Ovary (tissue), 3 donors: ENCODE results near the gene GSG1.

ENCODE experiments used
- EP300 ChIP-seq: sonication (generic); formaldehyde crosslinking; IDR thresholded peaks from one replicate; pipeline ENCODE4 v1.6.1; 2017; ENCODE audit warnings: antibody characterized with exemption
- TF ChIP-seq, protein P1 (sequence below), 3 donors: fragments of 450-650 bp in 2 of 3; fragments of 200-600 bp in 1 of 3; IDR thresholded peaks; one replicate each; pipeline versions ENCODE4 v1.5.1 to v1.8.0; 2016 to 2022; ENCODE audit warnings: antibody characterized with exemption in 3 of 3, mild to moderate bottlenecking in 1 of 3
- donor health status: DM: no; HTN: no; CAD: no.

DNA sequence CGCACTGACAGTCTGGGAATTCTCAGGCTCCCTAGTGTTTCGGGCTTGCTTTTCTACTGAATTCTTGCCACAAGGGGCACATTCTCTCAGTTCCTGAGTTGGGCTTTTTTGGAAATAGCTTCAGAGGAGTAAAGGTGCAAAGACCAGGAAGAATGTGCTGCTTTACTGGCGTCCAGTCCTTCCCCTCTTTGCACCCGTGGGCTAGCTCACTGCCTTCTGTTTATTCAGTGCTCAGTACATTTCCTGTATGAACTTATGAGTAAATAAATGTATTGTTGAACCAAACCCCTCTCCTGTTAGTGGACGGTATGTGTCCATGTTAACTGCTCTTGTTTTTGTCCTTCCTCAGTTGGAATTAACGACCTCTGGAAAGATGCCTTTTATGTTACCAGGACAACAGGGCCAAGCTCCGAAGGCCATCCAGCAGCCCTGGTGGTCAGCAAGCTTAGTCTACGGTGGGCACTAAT, 24.0 kb downstream of the GSG1 start:
- TF ChIP-seq, protein P1, sequence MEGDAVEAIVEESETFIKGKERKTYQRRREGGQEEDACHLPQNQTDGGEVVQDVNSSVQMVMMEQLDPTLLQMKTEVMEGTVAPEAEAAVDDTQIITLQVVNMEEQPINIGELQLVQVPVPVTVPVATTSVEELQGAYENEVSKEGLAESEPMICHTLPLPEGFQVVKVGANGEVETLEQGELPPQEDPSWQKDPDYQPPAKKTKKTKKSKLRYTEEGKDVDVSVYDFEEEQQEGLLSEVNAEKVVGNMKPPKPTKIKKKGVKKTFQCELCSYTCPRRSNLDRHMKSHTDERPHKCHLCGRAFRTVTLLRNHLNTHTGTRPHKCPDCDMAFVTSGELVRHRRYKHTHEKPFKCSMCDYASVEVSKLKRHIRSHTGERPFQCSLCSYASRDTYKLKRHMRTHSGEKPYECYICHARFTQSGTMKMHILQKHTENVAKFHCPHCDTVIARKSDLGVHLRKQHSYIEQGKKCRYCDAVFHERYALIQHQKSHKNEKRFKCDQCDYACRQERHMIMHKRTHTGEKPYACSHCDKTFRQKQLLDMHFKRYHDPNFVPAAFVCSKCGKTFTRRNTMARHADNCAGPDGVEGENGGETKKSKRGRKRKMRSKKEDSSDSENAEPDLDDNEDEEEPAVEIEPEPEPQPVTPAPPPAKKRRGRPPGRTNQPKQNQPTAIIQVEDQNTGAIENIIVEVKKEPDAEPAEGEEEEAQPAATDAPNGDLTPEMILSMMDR (IDR thresholded peaks at IDR 0.05): no peak
- no peak for TF ChIP-seq EP300
